ENCODE measurements around the gene THAP12.

- TF ChIP-seq CTCF (conservative IDR thresholded peaks at IDR 0.05; ENCODE audit: low read length) (no peak), EZH2phosphoT487 (IDR thresholded peaks at IDR 0.05; ENCODE audit: borderline replicate concordance) (no peak)
Measured at GRCh38 chr11:76321820-76322524, 59.0 kb downstream of the THAP12 start.
